OCI-LY7 (cell line): ENCODE measurements around the gene FOXN4. TPM values are rescaled to one million over a fixed set of nuclear protein-coding genes. Genes with fewer than 3 reads are reported as not detected.

Experiments used
- BruUV-seq: library from RNA; stranded (reverse); fragments of 400-500 nt; replicated peaks from 2 replicates; lab custom pipeline; 2021; lab: Mats Ljungman, UMichigan
- CTCF ChIA-PET: fragments of 300-600 bp; sonication (Branson Sonifier 250); formaldehyde crosslinking; loops from one replicate; lab custom pipeline; 2022; ENCODE audit warnings: antibody characterized with exemption; ENCODE audit not compliant: unreplicated experiment; lab: Charles Lee
- POLR2A ChIA-PET: fragments of 300-600 bp; sonication (Branson Sonifier 250); formaldehyde crosslinking; loops from one replicate; lab custom pipeline; 2022; ENCODE audit warnings: antibody characterized with exemption; lab: Charles Lee
- DNase-seq: peaks from one replicate; pipeline ENCODE4 v3.0.0-alpha.2; 2015; ENCODE audit warnings: low spot score
- H2AFZ ChIP-seq: fragments of 200-600 bp; sonication (generic), shearing (Covaris generic); 2 replicates; pipeline ENCODE4 v1.6.1; 2014; ENCODE audit warnings: mild to moderate bottlenecking, antibody characterized with exemption, low read length, moderate library complexity
- H3K27ac ChIP-seq: fragments of 200-600 bp; sonication (generic); 2 replicates; pipeline ENCODE4 v1.5.1; 2014; ENCODE audit warnings: mixed run types, low read depth, mild to moderate bottlenecking, moderate library complexity, low read length, inconsistent platforms; ENCODE audit not compliant: poor library complexity, severe bottlenecking
- H3K36me3 ChIP-seq: fragments of 200-600 bp; sonication (generic); 2 replicates; pipeline ENCODE4 v1.6.1; 2014; ENCODE audit warnings: mild to moderate bottlenecking, antibody characterized with exemption, low read length, moderate library complexity, mixed read lengths; ENCODE audit not compliant: insufficient read depth
- H3K4me1 ChIP-seq: fragments of 200-600 bp; sonication (generic); 2 replicates; pipeline ENCODE4 v1.5.1; 2014; ENCODE audit warnings: mild to moderate bottlenecking, low read length; ENCODE audit not compliant: insufficient read depth, poor library complexity, severe bottlenecking
- H3K4me2 ChIP-seq: fragments of 200-600 bp; sonication (generic); 2 replicates; pipeline ENCODE4 v1.6.1; 2014; ENCODE audit warnings: mild to moderate bottlenecking, low read length
- H3K4me3 ChIP-seq: fragments of 200-600 bp; sonication (generic); 2 replicates; pipeline ENCODE4 v1.5.1; 2014; ENCODE audit warnings: mild to moderate bottlenecking, low read depth, low read length; ENCODE audit not compliant: poor library complexity, severe bottlenecking
- H3K79me2 ChIP-seq: fragments of 200-600 bp; sonication (generic); 2 replicates; pipeline ENCODE4 v1.6.1; 2016; ENCODE audit warnings: low read depth, mild to moderate bottlenecking, low read length, moderate library complexity, mixed read lengths; ENCODE audit not compliant: insufficient read depth
- H3K9me2 ChIP-seq: fragments of 200-600 bp; sonication (generic); 2 replicates; pipeline ENCODE4 v1.6.1; 2016; ENCODE audit warnings: mild to moderate bottlenecking, low read length, mixed read lengths; ENCODE audit not compliant: insufficient read depth
- H3K9me3 ChIP-seq: fragments of 200-600 bp; sonication (generic); 2 replicates; pipeline ENCODE4 v1.6.1; 2014; ENCODE audit warnings: mild to moderate bottlenecking, mixed run types, low read length, mixed read lengths
- H4K20me1 ChIP-seq: fragments of 200-600 bp; sonication (generic); 2 replicates; pipeline ENCODE4 v1.6.1; 2014; ENCODE audit warnings: mild to moderate bottlenecking, antibody characterized with exemption, low read length, moderate library complexity, mixed read lengths; ENCODE audit not compliant: insufficient read depth
- CTCF ChIP-seq: fragments of 200-600 bp; sonication (generic); conservative IDR thresholded peaks from 2 replicates; pipeline ENCODE4 v1.5.1; 2014; ENCODE audit warnings: mild to moderate bottlenecking, antibody characterized with exemption, low read length, moderate library complexity, mixed read lengths
- EZH2phosphoT487 ChIP-seq: fragments of 200-600 bp; sonication (generic); IDR thresholded peaks from 2 replicates; pipeline ENCODE4 v1.6.1; 2018; ENCODE audit warnings: low read depth, borderline replicate concordance, mild to moderate bottlenecking, mixed run types, antibody characterized with exemption, low read length, moderate library complexity, mixed read lengths
- intact Hi-C: fragments of 100-400 bp; cut with micrococcal nuclease; formaldehyde crosslinking; loops from one replicate; pipeline ENCODE4 v1.10.0; 2022; ENCODE audit not compliant: unreplicated experiment
- total RNA-seq, 2 experiments: library from RNA; depleted of rRNA in 1 of 2; stranded (reverse); fragments of >200 nt in 1 of 2; shearing (Covaris generic) in 1 of 2; gene quantifications; 2 replicates each; pipeline ENCODE4 v1.2.3, GENCODE V29; 2014 to 2022

The FOXN4 gene
- total RNA-seq, 2 experiments from 2014 or later, result 2.7 to 4.5 TPM

- Histone ChIP-seq H3K36me3 (no peaks in the 10 kb centered on the region), H3K9me2 (no peaks in the 10 kb centered on the region), H3K79me2 (no peaks in the 10 kb centered on the region), H2AFZ (no peak overlapping the region), H3K4me2 (no peak overlapping the region), H4K20me1 (no peaks in the 10 kb centered on the region), H3K9me3 (no peaks in the 10 kb centered on the region), H3K4me1 (peaks cover 7% of the 10 kb centered on the region), H3K4me3 (no peak overlapping the region), H3K27ac (no peak overlapping the region)
- ChIA-PET CTCF (no interaction called here), POLR2A (no interaction called here)
- DNase-seq, result no peak
- intact Hi-C loops, result no loop called here
- BruUV-seq, result no TSS peak
- TF ChIP-seq EZH2phosphoT487 (no peak), CTCF (no peak)
Observed at GRCh38 chr12:109277899-109278762, 31.0 kb downstream of the FOXN4 start.

- Histone ChIP-seq H3K4me2 (no peak overlapping the region), H3K79me2 (no peaks in the 10 kb centered on the region), H3K36me3 (no peaks in the 10 kb centered on the region), H3K9me3 (no peaks in the 10 kb centered on the region), H3K4me3 (no peak overlapping the region), H4K20me1 (no peaks in the 10 kb centered on the region), H3K9me2 (no peaks in the 10 kb centered on the region), H2AFZ (no peak overlapping the region), H3K27ac (no peak overlapping the region), H3K4me1 (peaks cover 7% of the 10 kb centered on the region)
- no peak for DNase-seq
- intact Hi-C loops, result no loop called here
- ChIA-PET POLR2A (no interaction called here), CTCF (no interaction called here)
- BruUV-seq, result no TSS peak
- no peak for TF ChIP-seq CTCF
- TF ChIP-seq EZH2phosphoT487, result no peak
Observed at GRCh38 chr12:109277255-109277898, 31.7 kb downstream of the FOXN4 start.

GRCh38 chr12:109276160-109276559 lies 32.9 kb downstream of the FOXN4 start:
- no peaks in the 10 kb centered on the region for H3K79me2 ChIP-seq
- no peaks in the 10 kb centered on the region for H3K9me2 ChIP-seq
- no peak for DNase-seq
- intact Hi-C loops, result no loop called here
- CTCF ChIA-PET, result no interaction called here
- no peaks in the 10 kb centered on the region for H3K36me3 ChIP-seq
- no peak overlapping the region for H3K4me3 ChIP-seq
- TF ChIP-seq EZH2phosphoT487 (no peak), CTCF (no peak)
- no TSS peak for BruUV-seq
- H3K9me3 ChIP-seq, result no peaks in the 10 kb centered on the region
- peaks cover 7% of the 10 kb centered on the region for H3K4me1 ChIP-seq
- H4K20me1 ChIP-seq, result no peaks in the 10 kb centered on the region
- no peak overlapping the region for H2AFZ ChIP-seq
- no peak overlapping the region for H3K27ac ChIP-seq
- POLR2A ChIA-PET, result interaction anchor here (0.5 kb wide), 1 partner anchor 169 kb away, joined by 3 read pairs; no protein-coding TSS in a partner anchor
- H3K4me2 ChIP-seq, result no peak overlapping the region
